Stimulated activated CD4-positive, alpha-beta T cell treated with anti-CD3 and anti-CD28 coated beads, Interleukin-15, amount 100 ng/mL, for 24 hours (primary cell): Measurements from ENCODE around the gene FBXO27.
"Not testable (repeated sequence)": the region's sequence is repeated elsewhere in the genome, so short reads cannot be mapped to it uniquely, and the experiment has no call there.

Experiments used
- DNase-seq: peaks from one replicate; pipeline ENCODE4 v3.0.0-alpha.2; 2020

The FBXO27 gene

GRCh38 chr19:39037194-39037593 is 4.8 kb upstream of the FBXO27 start:
- no peak for DNase-seq

GRCh38 chr19:39036581-39036980 is 4.2 kb upstream of the FBXO27 start:
- DNase-seq, result no peak

- DNase-seq, result peak; percentile 92
Observed at GRCh38 chr19:39031368-39032062, 834 bp downstream of the FBXO27 start.

GRCh38 chr19:39030854-39031367 is 1.4 kb downstream of the FBXO27 start:
- no peak for DNase-seq

GRCh38 chr19:39024875-39025641 is 7.3 kb downstream of the FBXO27 start:
- DNase-seq, result no peak

- no peak for DNase-seq
Observed at GRCh38 chr19:39021063-39021462, 11.3 kb downstream of the FBXO27 start.

GRCh38 chr19:39017646-39018045 is 14.7 kb downstream of the FBXO27 start:
- no peak for DNase-seq

- DNase-seq, result no peak
Observed at GRCh38 chr19:39017026-39017425, 15.3 kb downstream of the FBXO27 start.

GRCh38 chr19:39014037-39014436 is 18.3 kb downstream of the FBXO27 start:
- DNase-seq, result no peak

GRCh38 chr19:39009001-39009400 is 23.3 kb downstream of the FBXO27 start:
- no peak for DNase-seq

GRCh38 chr19:39008137-39008536 is 24.2 kb downstream of the FBXO27 start:
- DNase-seq, result no peak

GRCh38 chr19:39007096-39007495 is 25.3 kb downstream of the FBXO27 start:
- no peak for DNase-seq

- no peak for DNase-seq
Observed at GRCh38 chr19:39004403-39004802, 27.9 kb downstream of the FBXO27 start.

GRCh38 chr19:39003796-39004195 is 28.6 kb downstream of the FBXO27 start:
- DNase-seq, result no peak

GRCh38 chr19:39003188-39003587 is 29.2 kb downstream of the FBXO27 start:
- no peak for DNase-seq

GRCh38 chr19:39001041-39001440 is 31.3 kb downstream of the FBXO27 start:
- no peak for DNase-seq

- DNase-seq, result not testable (repeated sequence)
Observed at GRCh38 chr19:38997576-38997975, 34.8 kb downstream of the FBXO27 start.

- no peak for DNase-seq
Observed at GRCh38 chr19:38993271-38993670, 39.1 kb downstream of the FBXO27 start.

- DNase-seq, result no peak
Observed at GRCh38 chr19:38990949-38991697, 41.2 kb downstream of the FBXO27 start.

GRCh38 chr19:38989614-38990013 is 42.7 kb downstream of the FBXO27 start:
- DNase-seq, result not testable (repeated sequence)

GRCh38 chr19:38989066-38989605 is 43.2 kb downstream of the FBXO27 start:
- no peak for DNase-seq

GRCh38 chr19:38988627-38989026 is 43.7 kb downstream of the FBXO27 start:
- DNase-seq, result not testable (repeated sequence)

GRCh38 chr19:38987745-38988144 is 44.6 kb downstream of the FBXO27 start:
- not testable (repeated sequence) for DNase-seq
